Measurements from ENCODE around the gene KRT37. TPM values are rescaled to one million over a fixed set of nuclear protein-coding genes. Genes with fewer than 3 reads are reported as not detected.

Gene KRT37
- total RNA-seq, 1 experiment from 2014 or later: not detected

DNA sequence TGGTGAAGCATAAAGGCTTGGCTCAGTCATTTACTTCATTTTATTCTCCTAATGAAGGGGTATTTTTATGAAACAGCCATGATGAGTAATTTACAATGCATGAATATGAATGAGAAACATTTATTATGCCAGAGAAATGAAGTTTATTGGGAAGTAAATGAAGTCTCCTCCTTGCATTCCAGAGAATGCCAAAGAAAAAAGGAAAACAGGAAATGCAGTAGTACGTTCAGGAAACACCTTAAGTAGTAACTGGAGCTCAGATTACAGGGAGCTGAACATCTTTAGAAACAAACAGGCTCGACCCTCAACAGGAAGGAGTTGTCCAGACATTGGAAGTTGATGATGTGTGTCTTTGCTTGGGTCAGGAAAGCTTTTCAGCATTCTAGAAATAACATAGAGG is 46.8 kb downstream of the KRT37 start:
- Mint-ChIP-seq H3K4me1 (ENCODE audit: low read depth, unreplicated experiment) (no peaks in the 10 kb centered on the region), H3K4me3 (ENCODE audit: low read depth, unreplicated experiment) (no peak overlapping the region), H3K27ac (ENCODE audit: unreplicated experiment) (no peak overlapping the region), H3K9me3 (ENCODE audit: low read depth, unreplicated experiment) (peaks cover 16% of the 10 kb centered on the region), H3K36me3 (ENCODE audit: insufficient read depth, unreplicated experiment) (no peaks in the 10 kb centered on the region), H3K27me3 (ENCODE audit: unreplicated experiment) (peaks cover 12% of the 10 kb centered on the region)
- TF ChIP-seq, protein P1, sequence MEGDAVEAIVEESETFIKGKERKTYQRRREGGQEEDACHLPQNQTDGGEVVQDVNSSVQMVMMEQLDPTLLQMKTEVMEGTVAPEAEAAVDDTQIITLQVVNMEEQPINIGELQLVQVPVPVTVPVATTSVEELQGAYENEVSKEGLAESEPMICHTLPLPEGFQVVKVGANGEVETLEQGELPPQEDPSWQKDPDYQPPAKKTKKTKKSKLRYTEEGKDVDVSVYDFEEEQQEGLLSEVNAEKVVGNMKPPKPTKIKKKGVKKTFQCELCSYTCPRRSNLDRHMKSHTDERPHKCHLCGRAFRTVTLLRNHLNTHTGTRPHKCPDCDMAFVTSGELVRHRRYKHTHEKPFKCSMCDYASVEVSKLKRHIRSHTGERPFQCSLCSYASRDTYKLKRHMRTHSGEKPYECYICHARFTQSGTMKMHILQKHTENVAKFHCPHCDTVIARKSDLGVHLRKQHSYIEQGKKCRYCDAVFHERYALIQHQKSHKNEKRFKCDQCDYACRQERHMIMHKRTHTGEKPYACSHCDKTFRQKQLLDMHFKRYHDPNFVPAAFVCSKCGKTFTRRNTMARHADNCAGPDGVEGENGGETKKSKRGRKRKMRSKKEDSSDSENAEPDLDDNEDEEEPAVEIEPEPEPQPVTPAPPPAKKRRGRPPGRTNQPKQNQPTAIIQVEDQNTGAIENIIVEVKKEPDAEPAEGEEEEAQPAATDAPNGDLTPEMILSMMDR (IDR thresholded peaks at IDR 0.05; ENCODE audit: unreplicated experiment): no peak
- BruUV-seq (replicated peaks): no TSS peak
- intact Hi-C loops (cut with micrococcal nuclease; ENCODE audit: unreplicated experiment): no loop called here
- DNase-seq: no peak
- CTCF ChIA-PET: interaction anchor here (0.6 kb wide), 1 partner anchor 26 kb away, joined by 3 read pairs; no protein-coding TSS in a partner anchor

Other genes starting within 250 kb of the KRT37 start
- not detected in 2 replicates for gene KRTAP4-2, start 246.4 kb downstream of the KRT37 start, total RNA-seq (2022)
- gene KRTAP4-1, start 239.7 kb downstream of the KRT37 start, total RNA-seq (2022): not detected in 2 replicates
- gene KRTAP9-1, start 234.7 kb downstream of the KRT37 start, total RNA-seq (2022): not detected in 2 replicates
- not detected in 2 replicates for gene KRTAP9-2, start 197.9 kb downstream of the KRT37 start, total RNA-seq (2022)
- gene KRTAP9-3, start 192.1 kb downstream of the KRT37 start, total RNA-seq (2022): not detected in 2 replicates
- not detected in 2 replicates for gene KRTAP9-8, start 186.6 kb downstream of the KRT37 start, total RNA-seq (2022)
- not detected in 2 replicates for gene KRTAP9-4, start 174.9 kb downstream of the KRT37 start, total RNA-seq (2022)
- gene KRTAP9-9, start 169.2 kb downstream of the KRT37 start, total RNA-seq (2022): not detected in 2 replicates
- not detected in 2 replicates for gene KRTAP9-6, start 159.2 kb downstream of the KRT37 start, total RNA-seq (2022)
- gene KRTAP9-7, start 148.9 kb downstream of the KRT37 start, total RNA-seq (2022): not detected in 2 replicates
- not detected in 2 replicates for gene KRTAP29-1, start 121.7 kb downstream of the KRT37 start, total RNA-seq (2022)
- not detected in 2 replicates for gene KRTAP16-1, start 115.3 kb downstream of the KRT37 start, total RNA-seq (2022)
- gene KRTAP17-1, start 108.9 kb downstream of the KRT37 start, total RNA-seq (2022): not detected in 2 replicates
- not detected in 2 replicates for gene KRT33A, start 73.8 kb downstream of the KRT37 start, total RNA-seq (2022)
- not detected in 2 replicates for gene KRT33B, start 54.8 kb downstream of the KRT37 start, total RNA-seq (2022)
- not detected in 2 replicates for gene KRT34, start 42.3 kb downstream of the KRT37 start, total RNA-seq (2022)
- gene KRT31, start 27.0 kb downstream of the KRT37 start, total RNA-seq (2022): not detected in 2 replicates
- gene KRT38, start 16.4 kb upstream of the KRT37 start, total RNA-seq (2022): not detected in 2 replicates
- gene KRT32, start 42.8 kb upstream of the KRT37 start, total RNA-seq (2022): not detected in 2 replicates
- gene KRT35, start 56.6 kb upstream of the KRT37 start, total RNA-seq (2022): not detected in 2 replicates
- not detected in 2 replicates for gene KRT36, start 65.3 kb upstream of the KRT37 start, total RNA-seq (2022)
- gene KRT13, start 81.0 kb upstream of the KRT37 start, total RNA-seq (2022): 45.7 and 323 TPM in 2 replicates
- 83.0 and 86.8 TPM in 2 replicates for gene KRT15, start 94.3 kb upstream of the KRT37 start, total RNA-seq (2022)
- gene KRT19, start 103.7 kb upstream of the KRT37 start, total RNA-seq (2022): 2,554 and 3,048 TPM in 2 replicates
- gene KRT9, start 147.5 kb upstream of the KRT37 start, total RNA-seq (2022): not detected in 2 replicates
- gene KRT14, start 162.3 kb upstream of the KRT37 start, total RNA-seq (2022): 3.8 and 12.2 TPM in 2 replicates
- gene KRT16, start 188.2 kb upstream of the KRT37 start, total RNA-seq (2022): 3.8 and 4.2 TPM in 2 replicates
- gene KRT17, start 200.0 kb upstream of the KRT37 start, total RNA-seq (2022): 472 and 593 TPM in 2 replicates

All from Calu3 (cell line).